ENCODE measurements around the gene TBCA. TPM values are rescaled to one million over a fixed set of nuclear protein-coding genes. Genes with fewer than 3 reads are reported as not detected.

The TBCA gene
- total and polyA plus RNA-seq, 2 of the 13 experiments (the other 11 are each of a cell fraction or from before 2014, with no cell fraction given) = 93.8 to 309 TPM

GRCh38 chr5:77696120-77696519 lies 80.0 kb downstream of the TBCA start:
- in situ Hi-C loops (cut with HindIII; ENCODE audit: extremely low pct_ligation_motif_present, low pct_unique_long_range_greater_than_20kb) = no loop called here
- Histone ChIP-seq H2AFZ (ENCODE audit: low read length) (no peak overlapping the region), H3K9me3 (ENCODE audit: low read length) (no peaks in the 10 kb centered on the region), H3K27ac (ENCODE audit: extremely low read length, insufficient read depth, low read length) (no peak overlapping the region), H3K4me3 (replicated peaks in 1 of 3; ENCODE audit: insufficient read depth in 1 of 3, low read depth in 2 of 3, low read length in 3 of 3) (no peak overlapping the region), H3K36me3 (replicated peaks in 1 of 2; ENCODE audit: control insufficient read depth in 1 of 2, insufficient read depth in 2 of 2, low read length in 2 of 2) (no peaks in the 10 kb centered on the region; a peak in 3 of 5 replicates), H4K20me1 (ENCODE audit: insufficient read depth, low read length) (0 out of 2 replicates have a peak, but pooled peaks cover 5% of the 10 kb centered on the region), H3K9ac (ENCODE audit: insufficient read depth, low read depth, low read length) (no peak overlapping the region), H3K4me1 (ENCODE audit: insufficient read depth, low read length) (no peaks in the 10 kb centered on the region), H3K4me2 (ENCODE audit: low read depth, low read length) (no peak overlapping the region), H3K79me2 (ENCODE audit: insufficient read depth, low read length) (peaks cover 46% of the 10 kb centered on the region), H3K27me3 (ENCODE audit: control insufficient read depth in 1 of 2, insufficient read depth in 2 of 2, low read length in 2 of 2) (no peaks in the 10 kb centered on the region; a peak in 1 of 5 replicates)
- WGBS (ENCODE audit: low lambda C conversion rate) = 94% methylated on average over 1 of the region's 1 CpG
- ChIA-PET POLR2A (no interaction called here), CTCF (ENCODE audit: low intra/inter-chr PET ratio, low total read pairs) (no interaction called here)
- no peak for TF ChIP-seq RELA (CRISPR knock-in tag; IDR thresholded peaks at IDR 0.05)
- TF ChIP-seq, protein P1, sequence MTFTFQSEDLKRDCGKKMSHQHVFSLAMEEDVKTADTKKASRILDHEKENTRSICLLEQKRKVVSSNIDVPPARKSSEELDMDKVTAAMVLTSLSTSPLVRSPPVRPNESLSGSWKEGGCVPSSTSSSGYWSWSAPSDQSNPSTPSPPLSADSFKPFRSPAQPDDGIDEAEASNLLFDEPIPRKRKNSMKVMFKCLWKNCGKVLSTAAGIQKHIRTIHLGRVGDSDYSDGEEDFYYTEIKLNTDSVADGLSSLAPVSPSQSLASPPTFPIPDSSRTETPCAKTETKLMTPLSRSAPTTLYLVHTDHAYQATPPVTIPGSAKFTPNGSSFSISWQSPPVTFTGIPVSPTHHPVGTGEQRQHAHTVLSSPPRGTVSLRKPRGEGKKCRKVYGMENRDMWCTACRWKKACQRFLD (CRISPR knock-in tag; IDR thresholded peaks at IDR 0.05; ENCODE audit: borderline replicate concordance) = no peak
- no peak for TF ChIP-seq RFX3 (CRISPR knock-in tag; IDR thresholded peaks at IDR 0.05)
- TF ChIP-seq JDP2 (CRISPR knock-in tag; IDR thresholded peaks at IDR 0.05; ENCODE audit: borderline replicate concordance) = no peak
- no peak for TF ChIP-seq KMT2B (CRISPR knock-in tag; IDR thresholded peaks at IDR 0.05)
- TF ChIP-seq, protein P2, sequence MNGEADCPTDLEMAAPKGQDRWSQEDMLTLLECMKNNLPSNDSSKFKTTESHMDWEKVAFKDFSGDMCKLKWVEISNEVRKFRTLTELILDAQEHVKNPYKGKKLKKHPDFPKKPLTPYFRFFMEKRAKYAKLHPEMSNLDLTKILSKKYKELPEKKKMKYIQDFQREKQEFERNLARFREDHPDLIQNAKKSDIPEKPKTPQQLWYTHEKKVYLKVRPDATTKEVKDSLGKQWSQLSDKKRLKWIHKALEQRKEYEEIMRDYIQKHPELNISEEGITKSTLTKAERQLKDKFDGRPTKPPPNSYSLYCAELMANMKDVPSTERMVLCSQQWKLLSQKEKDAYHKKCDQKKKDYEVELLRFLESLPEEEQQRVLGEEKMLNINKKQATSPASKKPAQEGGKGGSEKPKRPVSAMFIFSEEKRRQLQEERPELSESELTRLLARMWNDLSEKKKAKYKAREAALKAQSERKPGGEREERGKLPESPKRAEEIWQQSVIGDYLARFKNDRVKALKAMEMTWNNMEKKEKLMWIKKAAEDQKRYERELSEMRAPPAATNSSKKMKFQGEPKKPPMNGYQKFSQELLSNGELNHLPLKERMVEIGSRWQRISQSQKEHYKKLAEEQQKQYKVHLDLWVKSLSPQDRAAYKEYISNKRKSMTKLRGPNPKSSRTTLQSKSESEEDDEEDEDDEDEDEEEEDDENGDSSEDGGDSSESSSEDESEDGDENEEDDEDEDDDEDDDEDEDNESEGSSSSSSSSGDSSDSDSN (CRISPR knock-in tag; IDR thresholded peaks at IDR 0.05) = no peak
- no peak for TF ChIP-seq ZNF570 (CRISPR knock-in tag; IDR thresholded peaks at IDR 0.05; ENCODE audit: borderline replicate concordance)
- TF ChIP-seq ZNF790 (CRISPR knock-in tag; IDR thresholded peaks at IDR 0.05; ENCODE audit: borderline replicate concordance) = no peak
- no peak for TF ChIP-seq GPBP1L1 (CRISPR knock-in tag; IDR thresholded peaks at IDR 0.05)
- no peak for TF ChIP-seq ZC3H13 (CRISPR knock-in tag; IDR thresholded peaks at IDR 0.05)
- TF ChIP-seq E2F1 (CRISPR knock-in tag; IDR thresholded peaks at IDR 0.05) = no peak
- TF ChIP-seq ZC3H4 (CRISPR knock-in tag; IDR thresholded peaks at IDR 0.05; ENCODE audit: borderline replicate concordance) = no peak
- no peak for TF ChIP-seq CCDC6 (CRISPR knock-in tag; IDR thresholded peaks at IDR 0.05)
- DNase-seq (ENCODE audit: low spot score) = no peak
- intact Hi-C loops (cut with micrococcal nuclease; ENCODE audit: unreplicated experiment) = no loop called here
- FAIRE-seq = no peak
- ATAC-seq = no peak
- no TSS peak for BruUV-seq (replicated peaks)

Data from HepG2 (cell line).